ENCODE measurements around the gene ANO4. TPM values are rescaled to one million over a fixed set of nuclear protein-coding genes. Genes with fewer than 3 reads are reported as not detected.

ANO4 gene
- total RNA-seq, 2 donors from 2014 or later, result 3.4 to 4.0 TPM

DNA sequence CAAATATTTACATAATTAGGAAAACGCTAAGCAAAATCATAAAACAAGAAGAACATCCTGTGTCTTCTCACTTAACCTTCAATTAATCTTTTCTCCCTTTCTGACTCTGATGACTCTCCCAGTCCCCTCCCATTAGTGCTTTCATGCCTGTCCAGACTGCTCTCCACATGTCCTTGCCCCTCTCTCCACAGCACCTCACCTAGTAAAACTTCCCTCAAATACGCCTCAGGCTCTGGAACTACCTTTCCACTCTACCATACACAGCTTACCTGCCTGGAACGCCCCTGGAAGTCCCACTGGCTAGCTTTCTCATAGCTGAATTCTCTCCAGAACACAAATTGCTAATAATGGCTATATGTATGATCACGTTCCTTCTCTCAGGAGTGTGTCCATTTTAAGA lies 370.7 kb downstream of the ANO4 start:
- no peaks in the 10 kb centered on the region for H3K4me1 ChIP-seq (ENCODE audit: control insufficient read depth, insufficient read depth, low read length)
- H3K4me3 Mint-ChIP-seq, result no peak overlapping the region
- no peak overlapping the region for H3K9ac ChIP-seq (ENCODE audit: extremely low read depth, low read length, poor library complexity, severe bottlenecking)
- H3K27ac Mint-ChIP-seq, result no peak overlapping the region
- no peaks in the 10 kb centered on the region for H3K9me3 ChIP-seq (ENCODE audit: control insufficient read depth, low read length)
- no peak for DNase-seq
- H3K27ac ChIP-seq (ENCODE audit: low read depth, low read length), result no peak overlapping the region
- peaks cover 4% of the 10 kb centered on the region for H3K27me3 ChIP-seq (ENCODE audit: control insufficient read depth, insufficient read depth, low read length, poor library complexity, severe bottlenecking)
- H3K4me1 Mint-ChIP-seq, result peaks cover 6% of the 10 kb centered on the region
- no peak overlapping the region for H3K4me3 ChIP-seq (ENCODE audit: low read length)
- no peaks in the 10 kb centered on the region for H3K27me3 Mint-ChIP-seq (ENCODE audit: insufficient read depth)
- 86 to 94% methylated on average over 2 to 4 of the region's 4 CpGs for WGBS, 2 experiments (ENCODE audit: insufficient coverage in 1 of 2, insufficient read length in 1 of 2)
- TF ChIP-seq, protein P1, sequence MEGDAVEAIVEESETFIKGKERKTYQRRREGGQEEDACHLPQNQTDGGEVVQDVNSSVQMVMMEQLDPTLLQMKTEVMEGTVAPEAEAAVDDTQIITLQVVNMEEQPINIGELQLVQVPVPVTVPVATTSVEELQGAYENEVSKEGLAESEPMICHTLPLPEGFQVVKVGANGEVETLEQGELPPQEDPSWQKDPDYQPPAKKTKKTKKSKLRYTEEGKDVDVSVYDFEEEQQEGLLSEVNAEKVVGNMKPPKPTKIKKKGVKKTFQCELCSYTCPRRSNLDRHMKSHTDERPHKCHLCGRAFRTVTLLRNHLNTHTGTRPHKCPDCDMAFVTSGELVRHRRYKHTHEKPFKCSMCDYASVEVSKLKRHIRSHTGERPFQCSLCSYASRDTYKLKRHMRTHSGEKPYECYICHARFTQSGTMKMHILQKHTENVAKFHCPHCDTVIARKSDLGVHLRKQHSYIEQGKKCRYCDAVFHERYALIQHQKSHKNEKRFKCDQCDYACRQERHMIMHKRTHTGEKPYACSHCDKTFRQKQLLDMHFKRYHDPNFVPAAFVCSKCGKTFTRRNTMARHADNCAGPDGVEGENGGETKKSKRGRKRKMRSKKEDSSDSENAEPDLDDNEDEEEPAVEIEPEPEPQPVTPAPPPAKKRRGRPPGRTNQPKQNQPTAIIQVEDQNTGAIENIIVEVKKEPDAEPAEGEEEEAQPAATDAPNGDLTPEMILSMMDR (conservative IDR thresholded peaks at IDR 0.05), result no peak
- H3K36me3 Mint-ChIP-seq (ENCODE audit: low read depth), result no peaks in the 10 kb centered on the region
- H3K36me3 ChIP-seq (ENCODE audit: control insufficient read depth, insufficient read depth, low read length), result no peaks in the 10 kb centered on the region
- H3K9me3 Mint-ChIP-seq, result no peaks in the 10 kb centered on the region

DNA sequence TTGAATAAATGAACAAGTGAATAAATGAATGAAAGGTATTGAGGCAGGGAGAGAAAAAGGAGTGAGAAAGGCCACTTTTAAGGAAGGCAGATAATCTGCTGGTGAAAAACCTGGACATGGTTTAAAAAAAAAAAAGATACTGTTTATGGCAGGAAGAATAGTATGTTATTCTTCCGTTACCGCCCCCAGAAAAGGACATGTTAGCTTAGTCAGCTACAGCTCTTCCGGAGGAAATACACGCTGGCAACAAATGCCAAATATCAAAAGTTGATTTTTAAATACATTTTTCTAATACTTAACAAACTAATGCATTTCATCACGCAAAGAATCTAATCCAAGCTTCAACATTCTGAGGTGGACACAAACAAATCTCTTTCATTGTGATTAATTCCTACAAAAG lies 372.3 kb downstream of the ANO4 start:
- Mint-ChIP-seq H3K27ac (no peak overlapping the region), H3K9me3 (no peaks in the 10 kb centered on the region), H3K4me1 (peaks cover 6% of the 10 kb centered on the region), H3K36me3 (ENCODE audit: low read depth) (no peaks in the 10 kb centered on the region), H3K4me3 (no peak overlapping the region), H3K27me3 (ENCODE audit: insufficient read depth) (no peaks in the 10 kb centered on the region)
- no peaks in the 10 kb centered on the region for H3K4me1 ChIP-seq (ENCODE audit: control insufficient read depth, insufficient read depth, low read length)
- no peaks in the 10 kb centered on the region for H3K36me3 ChIP-seq (ENCODE audit: control insufficient read depth, insufficient read depth, low read length)
- no peak overlapping the region for H3K4me3 ChIP-seq (ENCODE audit: low read length)
- H3K9me3 ChIP-seq (ENCODE audit: control insufficient read depth, low read length), result no peaks in the 10 kb centered on the region
- H3K9ac ChIP-seq (ENCODE audit: extremely low read depth, low read length, poor library complexity, severe bottlenecking), result no peak overlapping the region
- no peak overlapping the region for H3K27ac ChIP-seq (ENCODE audit: low read depth, low read length)
- no peak for DNase-seq
- WGBS, 2 experiments (ENCODE audit: insufficient coverage in 1 of 2, insufficient read length in 1 of 2), result 95% methylated on average over 5 of the region's 5 CpGs; no CpG with 5 or more reads in 1 of the 2 experiments
- peaks cover 4% of the 10 kb centered on the region for H3K27me3 ChIP-seq (ENCODE audit: control insufficient read depth, insufficient read depth, low read length, poor library complexity, severe bottlenecking)
- TF ChIP-seq, protein P1 (conservative IDR thresholded peaks at IDR 0.05), result no peak

DNA sequence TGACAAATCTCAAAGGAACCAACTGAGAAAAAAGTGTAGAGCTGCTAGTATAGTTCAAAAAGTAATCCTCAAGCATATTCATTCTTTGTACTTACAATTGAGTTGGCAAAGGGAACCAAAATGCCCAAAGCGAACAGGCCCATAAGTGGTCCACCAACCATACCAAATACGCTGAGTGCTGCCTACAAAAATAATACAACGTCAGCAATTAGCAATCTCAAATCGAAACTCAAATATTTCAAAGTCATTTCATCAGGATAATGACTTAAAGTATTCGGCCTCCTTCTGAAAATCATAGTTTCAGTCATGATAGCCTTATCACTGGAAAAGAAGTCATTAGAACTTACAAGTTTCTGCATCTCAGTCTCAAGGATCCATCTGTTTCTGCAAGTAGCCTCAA lies 373.4 kb downstream of the ANO4 start:
- no peaks in the 10 kb centered on the region for H3K27me3 Mint-ChIP-seq (ENCODE audit: insufficient read depth)
- no peak overlapping the region for H3K27ac Mint-ChIP-seq
- no peaks in the 10 kb centered on the region for H3K9me3 ChIP-seq (ENCODE audit: control insufficient read depth, low read length)
- DNase-seq, result no peak
- no peak overlapping the region for H3K4me3 Mint-ChIP-seq
- no peaks in the 10 kb centered on the region for H3K4me1 ChIP-seq (ENCODE audit: control insufficient read depth, insufficient read depth, low read length)
- no peaks in the 10 kb centered on the region for H3K9me3 Mint-ChIP-seq
- H3K4me1 Mint-ChIP-seq, result peaks cover 6% of the 10 kb centered on the region
- H3K36me3 ChIP-seq (ENCODE audit: control insufficient read depth, insufficient read depth, low read length), result no peaks in the 10 kb centered on the region
- TF ChIP-seq, protein P1 (conservative IDR thresholded peaks at IDR 0.05), result no peak
- H3K4me3 ChIP-seq (ENCODE audit: low read length), result no peak overlapping the region
- H3K27me3 ChIP-seq (ENCODE audit: control insufficient read depth, insufficient read depth, low read length, poor library complexity, severe bottlenecking), result peaks cover 4% of the 10 kb centered on the region
- 90 to 100% methylated on average over 3 to 5 of the region's 5 CpGs for WGBS, 2 experiments (ENCODE audit: insufficient coverage in 1 of 2, insufficient read length in 1 of 2)
- H3K27ac ChIP-seq (ENCODE audit: low read depth, low read length), result no peak overlapping the region
- no peak overlapping the region for H3K9ac ChIP-seq (ENCODE audit: extremely low read depth, low read length, poor library complexity, severe bottlenecking)
- H3K36me3 Mint-ChIP-seq (ENCODE audit: low read depth), result no peaks in the 10 kb centered on the region

Measured in endodermal cell (in vitro differentiated cells).